Measurements from ENCODE around the gene CTDSP2. TPM values are rescaled to one million over a fixed set of nuclear protein-coding genes. Genes with fewer than 3 reads are reported as not detected.

Gene CTDSP2
- total and polyA plus RNA-seq, 10 of the 15 experiments (the other 5 are each of a cell fraction or from before 2014, with no cell fraction given), result 17.3 to 98.2 (median 54.1) TPM

DNA sequence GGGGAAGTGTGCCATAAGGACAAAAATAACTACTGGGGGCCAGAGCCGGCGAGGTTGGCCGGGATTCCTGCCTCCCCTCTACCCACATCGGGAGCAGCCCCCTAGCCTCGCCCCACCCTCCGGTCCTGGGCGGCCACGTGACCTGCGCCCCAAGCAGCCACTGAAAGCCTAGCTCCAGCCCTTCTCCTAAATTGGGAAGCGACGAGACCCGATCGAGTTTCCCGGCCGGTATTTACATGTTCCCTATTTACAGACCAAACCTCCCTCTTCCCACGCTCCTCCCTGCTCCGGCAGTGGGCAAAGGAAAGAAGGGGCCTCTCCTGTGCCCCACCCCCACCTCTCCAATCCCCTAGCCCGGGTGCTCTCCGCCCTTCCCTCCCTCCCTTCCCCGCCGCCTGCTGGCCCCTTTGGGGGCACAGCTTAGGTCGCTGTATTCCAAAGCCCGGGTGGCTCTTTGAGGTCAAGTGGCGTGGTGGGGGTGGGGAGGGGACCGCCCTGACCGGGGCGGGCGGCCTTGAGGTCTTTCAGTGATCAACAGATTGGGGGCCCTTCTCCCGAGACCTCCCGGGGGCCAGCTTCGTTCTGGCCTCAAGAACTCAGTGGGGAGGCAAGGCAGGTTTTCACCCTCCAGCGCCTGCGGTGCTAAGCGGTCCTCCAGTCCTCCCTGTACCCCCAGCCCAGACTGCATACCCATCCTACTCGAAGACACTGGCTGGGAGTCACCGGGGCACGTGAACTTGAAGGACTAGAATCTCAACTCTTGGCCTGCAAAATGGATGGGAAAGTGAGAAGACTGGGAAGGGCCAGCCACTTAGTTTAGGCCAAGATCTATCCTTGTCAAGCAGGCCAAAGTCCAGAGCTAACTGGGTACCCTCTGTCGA lies 6.3 kb upstream of the CTDSP2 start:
- Histone ChIP-seq H3K79me2 (ENCODE audit: control insufficient read depth, insufficient read depth, low read length) (no peaks in the 10 kb centered on the region), H3K9ac (ENCODE audit: control insufficient read depth, insufficient read depth, low read length) (no peak overlapping the region), H3K4me2 (ENCODE audit: control insufficient read depth, insufficient read depth) (no peak overlapping the region), H3K4me1 (ENCODE audit: control insufficient read depth, insufficient read depth, low read length) (peaks cover 12% of the 10 kb centered on the region), H3K27me3 (replicated peaks in 1 of 2; ENCODE audit: control insufficient read depth in 2 of 2, insufficient read depth in 2 of 2, low read length in 1 of 2) (peaks cover 5 to 8% of the 10 kb centered on the region in 2 experiments; a peak in 3 of 4 replicates), H2AFZ (ENCODE audit: control insufficient read depth, low read depth, low read length) (no peak overlapping the region), H3K4me3 (0 out of 2 replicates have a peak overlapping the region, but pooled peaks have one; percentile 6), H3K36me3 (ENCODE audit: control insufficient read depth in 2 of 2, insufficient read depth in 2 of 2, low read length in 1 of 2) (no peaks in the 10 kb centered on the region), H4K20me1 (ENCODE audit: control insufficient read depth, insufficient read depth) (no peaks in the 10 kb centered on the region), H3K9me3 (replicated peaks; ENCODE audit: control insufficient read depth, insufficient read depth, low read length) (no peaks in the 10 kb centered on the region; the same call in 2 of the 3 replicates), H3K27ac (ENCODE audit: control insufficient read depth, insufficient read depth) (no peak overlapping the region)
- no peak for ATAC-seq
- no peak for DNase-seq (ENCODE audit: low read depth, low spot score)
- BruUV-seq (replicated peaks), result no TSS peak
- CTCF ChIA-PET, result no interaction called here
- SMC1A ChIA-PET (ENCODE audit: uncharacterized antibody, unreplicated experiment), result interaction anchor here (1.8 to 2.2 kb wide), 2 partner anchors 10 to 16 kb away, joined by 3 to 5 read pairs; no protein-coding TSS in a partner anchor
- no peak for FAIRE-seq
- RAD21 ChIA-PET (ENCODE audit: unreplicated experiment), result interaction anchor here (0.8 to 2.1 kb wide), 2 partner anchors 19 to 46 kb away, joined by 3 to 6 read pairs; no protein-coding TSS in a partner anchor
- POLR2A ChIA-PET, result interaction anchor here (0.6 to 1.0 kb wide), 3 partner anchors 9 to 109 kb away, joined by 3 to 4 read pairs (median 3); no protein-coding TSS in a partner anchor
- TF ChIP-seq, protein P1, sequence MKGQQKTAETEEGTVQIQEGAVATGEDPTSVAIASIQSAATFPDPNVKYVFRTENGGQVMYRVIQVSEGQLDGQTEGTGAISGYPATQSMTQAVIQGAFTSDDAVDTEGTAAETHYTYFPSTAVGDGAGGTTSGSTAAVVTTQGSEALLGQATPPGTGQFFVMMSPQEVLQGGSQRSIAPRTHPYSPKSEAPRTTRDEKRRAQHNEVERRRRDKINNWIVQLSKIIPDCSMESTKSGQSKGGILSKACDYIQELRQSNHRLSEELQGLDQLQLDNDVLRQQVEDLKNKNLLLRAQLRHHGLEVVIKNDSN (IDR thresholded peaks at IDR 0.05; ENCODE audit: borderline replicate concordance, extremely low read length, insufficient read depth, low read depth, low read length), result peak; percentile 64
- no peak for TF ChIP-seq ZNF384 (IDR thresholded peaks at IDR 0.05; ENCODE audit: borderline replicate concordance, low read depth, low read length)
- intact Hi-C loops (cut with micrococcal nuclease; ENCODE audit: unreplicated experiment), result no loop called here
- in situ Hi-C loops (cut with MboI), result no loop called here
- 20% methylated on average over 24 of the region's 38 CpGs for WGBS (ENCODE audit: insufficient coverage, insufficient replicate concordance, low lambda C conversion rate, missing lambda C conversion rate)
